ENCODE measurements around the gene CCDC88B.
A peak's percentile ranks its signal among the peaks of the same experiment; 100 is the strongest.

Gene CCDC88B

GRCh38 chr11:64384028-64384737 is 44.2 kb downstream of the CCDC88B start:
- no peak for DNase-seq

- DNase-seq, result no peak
Measured at GRCh38 chr11:64384981-64385944, 45.3 kb downstream of the CCDC88B start.

- DNase-seq, result no peak
Measured at GRCh38 chr11:64385945-64386704, 46.1 kb downstream of the CCDC88B start.

GRCh38 chr11:64387916-64388315 is 47.9 kb downstream of the CCDC88B start:
- no peak for DNase-seq

GRCh38 chr11:64388894-64389293 is 48.9 kb downstream of the CCDC88B start:
- no peak for DNase-seq

GRCh38 chr11:64389851-64390250 is 49.8 kb downstream of the CCDC88B start:
- no peak for DNase-seq

GRCh38 chr11:64390558-64390957 is 50.6 kb downstream of the CCDC88B start:
- no peak for DNase-seq

GRCh38 chr11:64391839-64392238 is 51.8 kb downstream of the CCDC88B start:
- DNase-seq, result no peak

GRCh38 chr11:64395545-64396078 is 55.6 kb downstream of the CCDC88B start:
- DNase-seq, result no peak

- peak; percentile 79 for DNase-seq
Measured at GRCh38 chr11:64396079-64396591, 56.1 kb downstream of the CCDC88B start.

GRCh38 chr11:64400102-64400501 is 60.1 kb downstream of the CCDC88B start:
- no peak for DNase-seq

- no peak for DNase-seq
Measured at GRCh38 chr11:64400667-64401066, 60.7 kb downstream of the CCDC88B start.

- no peak for DNase-seq
Measured at GRCh38 chr11:64401775-64402174, 61.8 kb downstream of the CCDC88B start.

GRCh38 chr11:64403106-64403505 is 63.1 kb downstream of the CCDC88B start:
- no peak for DNase-seq

GRCh38 chr11:64406221-64406946 is 66.4 kb downstream of the CCDC88B start:
- no peak for DNase-seq

All from NCI-H2171 (cell line).